ENCODE results near the gene ABCA8.
A peak's percentile ranks its signal among the peaks of the same experiment; 100 is the strongest.
"Not testable (repeated sequence)": the region's sequence is repeated elsewhere in the genome, so short reads cannot be mapped to it uniquely, and the experiment has no call there.

The ABCA8 gene, protein sequence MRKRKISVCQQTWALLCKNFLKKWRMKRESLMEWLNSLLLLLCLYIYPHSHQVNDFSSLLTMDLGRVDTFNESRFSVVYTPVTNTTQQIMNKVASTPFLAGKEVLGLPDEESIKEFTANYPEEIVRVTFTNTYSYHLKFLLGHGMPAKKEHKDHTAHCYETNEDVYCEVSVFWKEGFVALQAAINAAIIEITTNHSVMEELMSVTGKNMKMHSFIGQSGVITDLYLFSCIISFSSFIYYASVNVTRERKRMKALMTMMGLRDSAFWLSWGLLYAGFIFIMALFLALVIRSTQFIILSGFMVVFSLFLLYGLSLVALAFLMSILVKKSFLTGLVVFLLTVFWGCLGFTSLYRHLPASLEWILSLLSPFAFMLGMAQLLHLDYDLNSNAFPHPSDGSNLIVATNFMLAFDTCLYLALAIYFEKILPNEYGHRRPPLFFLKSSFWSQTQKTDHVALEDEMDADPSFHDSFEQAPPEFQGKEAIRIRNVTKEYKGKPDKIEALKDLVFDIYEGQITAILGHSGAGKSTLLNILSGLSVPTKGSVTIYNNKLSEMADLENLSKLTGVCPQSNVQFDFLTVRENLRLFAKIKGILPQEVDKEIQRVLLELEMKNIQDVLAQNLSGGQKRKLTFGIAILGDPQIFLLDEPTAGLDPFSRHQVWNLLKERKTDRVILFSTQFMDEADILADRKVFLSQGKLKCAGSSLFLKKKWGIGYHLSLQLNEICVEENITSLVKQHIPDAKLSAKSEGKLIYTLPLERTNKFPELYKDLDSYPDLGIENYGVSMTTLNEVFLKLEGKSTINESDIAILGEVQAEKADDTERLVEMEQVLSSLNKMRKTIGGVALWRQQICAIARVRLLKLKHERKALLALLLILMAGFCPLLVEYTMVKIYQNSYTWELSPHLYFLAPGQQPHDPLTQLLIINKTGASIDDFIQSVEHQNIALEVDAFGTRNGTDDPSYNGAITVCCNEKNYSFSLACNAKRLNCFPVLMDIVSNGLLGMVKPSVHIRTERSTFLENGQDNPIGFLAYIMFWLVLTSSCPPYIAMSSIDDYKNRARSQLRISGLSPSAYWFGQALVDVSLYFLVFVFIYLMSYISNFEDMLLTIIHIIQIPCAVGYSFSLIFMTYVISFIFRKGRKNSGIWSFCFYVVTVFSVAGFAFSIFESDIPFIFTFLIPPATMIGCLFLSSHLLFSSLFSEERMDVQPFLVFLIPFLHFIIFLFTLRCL (N-terminal part only)

DNA sequence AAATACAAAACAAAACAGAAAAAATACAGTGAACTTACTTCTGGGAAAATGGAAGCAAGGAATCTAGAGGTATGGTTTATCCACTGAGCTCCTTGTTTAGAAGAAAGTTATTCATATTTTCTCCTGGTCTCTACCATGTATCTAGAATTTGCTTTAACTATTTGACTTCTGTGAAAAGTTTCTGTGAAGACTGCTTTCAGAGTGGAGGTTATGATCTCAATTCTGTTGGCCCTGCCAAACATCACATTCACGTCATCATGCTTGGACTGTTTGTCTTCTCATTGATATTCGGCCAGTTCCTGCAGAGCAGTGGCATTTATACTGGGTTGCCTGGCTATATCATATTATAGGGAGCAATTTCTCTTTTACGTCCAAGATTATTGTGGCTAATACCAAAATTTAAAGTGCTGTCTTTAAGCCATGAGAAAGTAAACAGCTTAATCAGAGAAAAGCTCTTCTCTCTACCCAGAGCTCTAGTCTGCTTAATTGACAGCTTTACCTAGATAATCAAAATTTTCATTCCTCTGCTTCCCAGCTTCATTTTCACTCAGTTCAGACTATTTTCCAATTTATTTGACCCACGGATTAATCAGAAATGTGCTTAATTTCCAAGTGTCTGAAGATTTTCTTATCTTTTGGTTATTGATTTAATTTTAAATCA, at the start of gene ABCA8:
Gene ABCA8 (minus strand): TSS at position 212 of the 661 bp plus-strand sequence. CDS start 13,358 bp downstream, outside the sequence.
- no peak for DNase-seq

DNA sequence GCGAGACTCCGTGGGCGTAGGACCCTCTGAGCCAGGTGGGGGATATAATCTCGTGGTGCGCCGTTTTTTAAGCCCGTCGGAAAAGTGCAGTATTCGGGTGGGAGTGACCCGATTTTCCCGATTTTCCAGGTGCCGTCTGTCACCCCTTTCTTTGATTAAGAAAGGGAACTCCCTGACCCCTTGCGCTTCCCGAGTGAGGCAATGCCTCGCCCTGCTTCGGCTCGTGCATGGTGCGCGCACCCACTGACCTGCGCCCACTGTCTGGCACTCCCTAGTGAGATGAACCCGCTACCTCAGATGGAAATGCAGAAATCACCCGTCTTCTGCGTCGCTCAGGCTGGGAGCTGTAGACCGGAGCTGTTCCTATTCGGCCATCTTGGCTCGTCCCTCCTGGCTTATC, 49.6 kb upstream of the ABCA8 start:
- not testable (repeated sequence) for DNase-seq

DNA sequence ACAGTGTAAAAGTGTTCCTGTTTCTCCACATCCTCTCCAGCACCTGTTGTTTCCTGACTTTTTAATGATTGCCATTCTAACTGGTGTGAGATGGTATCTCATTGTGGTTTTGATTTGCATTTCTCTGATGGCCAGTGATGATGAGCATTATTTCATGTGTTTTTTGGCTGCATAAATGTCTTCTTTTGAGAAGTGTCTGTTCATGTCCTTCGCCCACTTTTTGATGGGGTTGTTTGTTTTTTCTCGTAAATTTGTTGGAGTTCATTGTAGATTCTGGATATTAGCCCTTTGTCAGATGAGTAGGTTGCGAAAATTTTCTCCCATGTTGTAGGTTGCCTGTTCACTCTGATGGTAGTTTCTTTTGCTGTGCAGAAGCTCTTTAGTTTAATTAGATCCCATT, 44.6 kb upstream of the ABCA8 start:
- DNase-seq = not testable (repeated sequence)

DNA sequence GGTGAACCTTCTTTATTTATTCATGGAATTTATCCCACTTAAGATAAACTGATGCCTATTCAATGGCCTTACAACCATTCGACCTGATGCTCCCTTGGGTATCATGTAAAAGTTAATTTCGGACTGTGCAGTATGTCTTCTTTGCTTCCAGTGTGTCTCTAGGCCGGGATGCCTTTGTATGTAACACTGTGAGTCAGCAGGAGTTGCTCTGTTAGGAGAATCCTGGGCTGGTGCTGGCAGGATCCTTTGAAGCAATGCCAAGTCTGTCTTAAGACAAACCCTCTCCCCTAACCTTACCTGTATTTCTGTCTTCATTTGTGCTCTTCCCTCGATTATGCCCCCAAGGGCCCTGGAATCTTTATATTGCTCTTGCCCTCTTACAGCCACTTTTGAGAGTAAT, 37.9 kb upstream of the ABCA8 start:
- DNase-seq = no peak

DNA sequence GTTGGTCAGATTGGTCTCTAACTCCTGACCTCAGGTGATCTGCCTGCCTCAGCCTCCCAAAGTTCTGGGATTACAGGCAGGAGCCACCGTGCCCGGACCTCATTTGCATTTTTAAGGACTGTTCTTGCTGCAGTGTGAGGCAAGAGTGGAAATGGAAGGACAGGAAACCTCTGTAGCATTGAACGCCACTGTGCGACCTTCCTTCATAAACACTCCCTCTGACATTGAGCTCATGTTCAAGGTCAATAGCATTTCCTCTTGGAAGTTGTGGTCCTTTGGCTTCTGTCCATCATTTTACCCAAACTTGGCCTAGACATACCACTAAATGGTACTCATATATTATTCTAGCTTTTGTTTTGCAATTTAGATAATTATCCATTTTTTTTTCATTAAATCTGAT, 32.8 kb upstream of the ABCA8 start:
- no peak for DNase-seq

DNA sequence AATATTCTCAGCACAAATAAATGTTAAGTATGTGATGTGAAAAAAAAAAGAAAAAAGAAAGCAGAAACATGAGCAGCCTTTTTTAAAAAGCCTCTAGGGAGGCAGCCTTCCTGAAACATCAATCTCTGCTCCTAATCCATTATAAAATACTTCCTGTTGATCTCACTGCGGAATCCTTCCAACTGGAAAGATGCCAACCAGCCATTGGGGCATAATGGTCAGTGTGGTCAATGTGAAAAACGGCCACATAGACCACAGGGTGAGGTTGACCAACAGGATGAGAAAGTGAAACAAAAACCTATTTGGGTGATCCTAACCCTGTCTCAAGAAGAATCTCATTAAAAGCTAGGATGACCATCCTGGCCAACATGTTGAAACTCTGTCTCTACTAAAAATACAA, 26.1 kb upstream of the ABCA8 start:
- DNase-seq = no peak

DNA sequence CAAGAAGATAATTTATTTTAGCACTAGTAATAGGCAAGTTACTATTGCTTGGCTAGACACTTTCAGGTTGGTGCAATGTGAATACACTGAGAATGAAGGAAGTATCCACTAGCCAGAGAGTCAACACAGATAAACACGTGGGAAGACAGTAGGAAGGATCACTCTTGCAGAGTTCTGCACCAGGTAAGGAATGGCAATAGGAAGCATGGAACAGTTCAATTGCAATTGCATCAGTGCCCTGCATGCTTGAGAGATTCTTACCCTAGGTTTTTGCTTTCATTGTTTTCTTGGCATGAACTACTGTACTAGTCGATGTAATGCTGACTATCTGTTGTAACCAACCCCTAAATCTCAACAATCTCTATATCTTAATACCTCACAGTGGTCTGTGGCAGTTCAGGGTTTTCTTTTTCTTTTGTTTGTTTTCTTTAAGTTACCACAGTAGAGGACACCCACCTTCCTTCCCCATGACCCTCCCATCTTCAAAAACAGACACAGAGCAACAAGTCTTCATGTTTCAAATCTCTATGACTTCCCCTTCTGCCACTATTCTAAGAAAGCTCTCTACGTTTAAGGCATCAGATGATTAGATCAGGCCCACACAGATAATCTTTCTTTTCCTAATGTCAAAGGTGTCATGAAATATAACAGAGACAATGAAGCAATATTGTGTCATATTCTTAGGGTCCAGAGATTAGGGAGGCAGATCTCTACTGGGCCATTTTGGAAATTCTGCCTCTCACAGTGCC, 18.1 kb upstream of the ABCA8 start:
- no peak for DNase-seq

DNA sequence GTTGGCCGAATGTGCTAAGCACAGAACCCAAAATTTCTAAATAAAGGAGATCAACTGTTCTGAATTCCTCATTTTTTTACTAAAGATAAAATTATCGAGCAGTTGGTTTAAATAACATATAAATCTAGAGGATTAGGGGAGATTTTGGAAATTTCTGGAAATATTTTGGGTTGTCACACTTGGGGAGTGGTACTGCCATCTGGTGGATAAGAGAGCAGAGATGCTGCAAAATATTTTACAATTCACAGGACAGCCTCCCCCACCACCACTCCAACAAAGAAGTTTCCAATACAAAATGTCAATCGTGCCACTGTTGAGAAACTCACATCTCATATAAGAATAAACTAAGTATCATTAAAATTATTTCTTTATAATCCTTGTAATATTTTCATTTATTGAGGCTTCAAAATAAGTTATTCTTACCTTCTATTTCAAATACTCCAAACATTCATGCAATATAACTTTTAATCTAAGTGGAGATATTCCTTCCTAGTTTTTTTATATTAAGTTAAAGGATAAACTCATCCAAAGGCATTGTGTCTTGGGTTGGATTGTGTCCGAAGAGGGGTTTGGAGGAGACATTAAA, 17.0 kb upstream of the ABCA8 start:
- DNase-seq = peak in 1 of 2 experiments; percentile 1

DNA sequence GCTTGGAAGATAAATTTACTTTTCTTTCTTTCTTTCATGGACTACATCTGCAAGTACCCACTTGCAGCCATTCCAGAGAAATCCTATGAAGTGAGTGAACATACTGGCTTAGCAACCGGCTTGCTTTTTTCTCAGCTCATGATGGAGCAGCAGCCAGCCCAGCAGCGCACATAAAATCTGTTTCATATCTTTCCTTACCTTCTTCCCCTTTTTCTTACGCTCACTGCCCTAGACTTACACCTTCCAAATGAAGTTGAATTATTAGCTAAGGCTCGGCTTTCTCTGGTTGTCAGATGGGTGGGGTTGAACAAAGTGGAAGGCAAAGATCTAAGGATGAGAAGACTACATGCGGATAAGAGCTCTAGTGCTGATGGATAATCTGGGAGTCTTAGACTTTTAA, 13.9 kb upstream of the ABCA8 start:
- no peak for DNase-seq

DNA sequence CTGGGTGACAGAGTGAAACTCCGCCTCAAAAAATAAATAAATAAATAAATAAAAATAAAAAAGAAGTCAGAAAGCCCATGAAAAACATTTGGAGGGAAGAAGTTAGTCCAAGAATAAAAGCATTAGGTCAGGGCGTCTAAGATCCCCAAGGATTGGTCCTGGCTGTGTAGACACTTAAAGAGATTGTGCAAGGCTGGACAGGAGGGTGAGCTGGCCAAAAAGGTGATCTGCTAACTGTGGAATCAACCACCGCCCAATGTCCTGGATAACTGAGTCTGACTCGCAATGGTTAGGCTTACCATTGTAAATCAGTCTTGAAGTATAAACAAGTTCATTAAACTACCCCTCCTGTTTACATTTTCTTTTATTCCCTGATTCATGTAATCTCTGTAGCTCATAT, 8.8 kb upstream of the ABCA8 start:
- no peak for DNase-seq

DNA sequence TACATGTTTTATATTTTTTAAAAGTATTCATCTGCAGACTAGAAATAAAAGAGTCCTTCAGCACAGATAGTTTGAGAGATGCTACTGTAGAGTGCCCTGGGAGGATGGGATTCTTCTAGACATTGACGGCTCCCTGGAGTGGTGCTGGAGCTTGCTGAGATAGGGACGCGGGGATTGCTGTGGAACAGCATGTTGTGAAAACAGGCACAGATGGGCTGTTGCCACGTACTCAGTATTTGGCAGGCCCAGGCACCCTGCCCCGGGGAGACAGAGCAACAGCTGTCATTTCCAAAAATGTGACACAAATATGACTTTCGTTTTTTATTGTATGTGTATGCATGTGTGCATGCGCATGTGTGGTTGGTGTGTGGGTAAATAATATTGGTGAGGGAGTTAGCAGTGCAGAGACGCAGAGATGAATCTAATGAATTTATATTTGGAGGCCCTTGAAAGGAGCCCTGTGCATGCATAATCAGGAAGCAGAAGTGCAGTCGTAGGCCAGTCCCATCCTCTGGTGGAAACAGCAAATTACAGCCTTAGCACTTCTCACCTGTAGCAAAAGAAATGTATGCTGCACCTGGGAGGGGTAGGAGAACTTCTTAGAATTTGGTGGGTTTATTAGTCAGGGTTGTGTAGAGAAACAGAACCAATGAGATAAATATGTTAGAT, 6.2 kb upstream of the ABCA8 start:
- DNase-seq = no peak

DNA sequence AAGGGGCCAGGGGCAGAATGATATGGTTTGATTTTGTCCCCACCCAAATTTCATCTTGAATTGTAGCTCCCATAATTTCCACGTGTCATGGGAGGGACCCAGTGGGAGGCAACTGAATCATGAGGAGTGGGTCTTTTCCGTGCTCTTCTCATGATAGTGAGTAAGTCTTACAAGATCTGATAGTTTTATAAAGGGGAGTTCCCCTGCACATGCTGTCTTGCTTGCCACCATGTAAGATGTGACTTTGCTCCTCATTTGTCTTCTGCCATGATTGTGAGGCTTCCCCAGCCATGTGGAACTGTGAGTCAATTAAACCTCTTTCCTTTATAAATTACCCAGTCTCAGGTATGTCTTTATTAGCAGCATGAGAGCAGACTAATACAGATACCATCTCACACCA, 3.9 kb upstream of the ABCA8 start:
- DNase-seq = not testable (repeated sequence)

DNA sequence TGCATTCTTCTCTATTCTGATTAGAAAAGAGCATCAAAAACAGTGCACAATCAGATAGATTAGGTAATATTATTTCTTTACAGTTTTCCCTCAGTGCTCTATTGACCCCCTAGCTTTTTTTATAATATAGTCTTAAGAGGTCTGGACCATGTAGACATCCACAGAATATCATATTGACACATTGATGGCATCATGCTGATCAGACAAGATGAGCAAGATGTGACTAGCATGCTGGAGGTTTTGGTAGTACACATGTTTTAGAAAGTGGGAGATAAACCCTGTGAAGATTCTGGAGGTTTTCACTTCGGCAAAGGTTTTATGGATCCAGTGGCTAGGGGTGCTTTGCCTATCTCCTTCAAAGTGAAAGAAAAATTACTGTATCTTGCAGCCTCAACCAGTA, 2.8 kb upstream of the ABCA8 start:
- no peak for DNase-seq

DNA sequence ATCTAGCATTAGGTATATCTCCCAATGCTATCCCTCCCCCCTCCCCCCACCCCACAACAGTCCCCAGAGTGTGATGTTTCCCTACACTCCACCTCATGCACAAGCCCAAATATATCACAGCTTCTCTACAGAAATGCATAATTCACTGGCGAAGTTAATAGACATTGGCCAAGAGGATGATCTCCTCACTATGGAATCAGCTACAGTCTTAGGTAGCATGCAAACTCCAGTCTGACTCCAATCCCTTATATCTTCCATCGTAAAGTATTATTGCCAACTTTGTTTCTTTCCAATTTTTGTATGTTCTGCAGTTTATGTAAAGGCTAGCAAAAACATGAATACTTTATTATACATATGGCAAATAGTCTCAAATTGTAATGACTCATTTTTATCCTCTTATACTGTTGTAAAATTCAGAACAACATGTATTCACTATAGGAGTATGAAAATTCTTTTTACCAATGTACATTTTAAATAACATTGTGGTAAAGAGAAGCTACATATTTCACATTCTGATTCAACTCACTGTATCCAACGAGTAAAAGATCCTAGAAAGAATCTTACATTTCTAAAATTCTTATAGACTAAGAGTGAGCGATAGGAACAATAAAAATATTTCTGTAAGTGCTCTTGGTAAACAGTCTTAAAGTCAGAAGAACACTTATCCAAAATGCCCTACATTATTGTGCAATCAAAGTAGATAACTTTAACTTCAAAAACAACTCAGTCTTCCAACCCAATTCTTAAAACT, 871 bp downstream of the ABCA8 start:
- no peak for DNase-seq

DNA sequence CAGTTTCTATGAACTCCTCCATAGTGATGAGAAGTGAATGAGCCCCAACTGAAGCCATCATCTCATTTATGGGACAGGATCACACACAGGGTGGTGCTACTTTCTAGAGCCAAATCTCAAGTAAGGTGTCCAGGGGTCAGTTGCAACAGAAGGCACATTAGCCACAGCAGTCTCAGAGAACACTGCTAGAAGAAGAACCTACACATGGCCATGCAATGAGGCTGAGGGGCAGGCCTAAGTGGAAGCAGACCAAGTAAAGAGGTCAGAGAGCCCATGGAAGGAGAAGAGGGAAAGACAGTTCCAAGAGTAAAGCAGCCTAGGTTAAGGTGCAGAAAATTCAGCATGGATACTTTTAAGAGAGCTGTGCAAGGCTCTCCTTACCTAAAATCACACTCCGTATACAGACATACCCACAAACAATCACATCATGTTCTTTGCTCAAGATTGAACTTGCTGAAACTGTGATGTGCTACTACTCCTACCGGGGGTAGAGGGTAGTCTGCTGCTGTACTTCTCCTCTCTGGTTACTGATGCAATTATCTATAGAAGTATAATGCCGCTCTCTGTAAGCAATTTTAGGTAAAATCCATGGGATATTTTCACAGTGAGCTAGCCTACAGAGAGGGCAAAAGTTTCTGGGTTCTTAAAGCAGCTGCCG, 1.7 kb downstream of the ABCA8 start:
- DNase-seq = no peak

DNA sequence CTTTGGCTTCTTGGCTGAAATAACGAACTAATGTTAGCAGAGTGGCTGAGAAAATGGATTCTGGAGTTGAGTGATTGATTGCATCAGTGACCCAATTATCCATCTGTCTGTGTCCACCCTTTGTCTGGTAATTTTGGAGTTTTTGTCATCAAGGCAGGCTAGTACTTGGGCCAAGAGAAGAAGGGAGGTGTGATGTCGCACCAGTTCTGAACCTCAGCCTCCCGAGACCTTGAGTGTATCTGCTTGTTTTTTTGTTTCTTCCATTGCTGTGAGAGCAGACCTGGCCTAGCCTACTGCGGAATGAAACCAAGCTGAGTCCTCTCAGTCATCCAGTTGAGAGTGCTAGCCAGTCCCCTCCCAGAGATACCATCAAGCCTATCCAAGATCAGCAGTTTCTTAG, 4.5 kb downstream of the ABCA8 start:
- DNase-seq = no peak

DNA sequence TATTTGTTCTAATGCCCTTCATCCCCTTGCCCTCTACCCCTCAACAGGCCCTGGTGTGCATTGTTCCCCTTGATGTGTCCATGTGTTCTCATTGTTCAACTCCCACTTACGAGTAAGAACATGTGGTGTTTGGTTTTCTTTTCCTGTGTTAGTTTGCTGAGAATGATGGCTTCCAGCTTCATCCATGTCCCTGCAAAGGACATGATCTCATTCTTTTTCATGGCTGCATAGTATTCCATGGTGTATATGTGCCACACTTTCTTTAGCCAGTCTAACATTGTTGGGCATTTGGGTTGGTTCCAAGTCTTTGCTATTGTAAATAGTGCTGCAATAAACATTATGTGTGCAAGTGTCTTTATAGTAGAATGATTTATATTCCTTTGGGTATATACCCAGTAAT, 7.3 kb downstream of the ABCA8 start:
- DNase-seq = not testable (repeated sequence)

DNA sequence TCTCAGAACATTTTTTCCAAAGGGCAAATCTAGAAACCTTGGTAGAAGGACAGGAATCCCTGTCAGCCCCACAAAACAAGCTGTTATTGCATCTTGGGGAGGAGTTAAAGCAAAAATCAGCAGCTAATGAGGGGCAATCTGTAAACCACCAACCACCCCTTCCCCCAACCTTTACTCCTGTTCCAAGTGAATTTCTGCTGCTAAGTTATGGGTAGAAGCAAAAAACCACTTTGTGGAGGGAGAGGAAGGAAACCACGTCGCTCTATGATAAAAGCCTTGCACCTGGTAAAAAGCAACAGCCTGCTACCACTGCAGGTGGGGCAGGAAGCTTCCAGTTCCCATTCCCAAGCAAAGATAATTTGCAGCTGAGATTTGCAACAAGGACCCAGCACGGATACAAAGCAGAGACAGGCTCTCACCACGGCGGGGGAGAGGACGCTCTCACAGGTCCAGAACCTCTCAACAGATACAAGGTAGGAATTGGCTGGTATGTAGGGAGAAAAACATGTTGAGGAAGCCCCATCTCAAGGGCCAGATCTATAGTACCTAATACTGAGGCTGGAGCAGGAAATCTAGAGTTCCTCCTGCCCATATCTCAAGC, 10.7 kb downstream of the ABCA8 start:
- no peak for DNase-seq

DNA sequence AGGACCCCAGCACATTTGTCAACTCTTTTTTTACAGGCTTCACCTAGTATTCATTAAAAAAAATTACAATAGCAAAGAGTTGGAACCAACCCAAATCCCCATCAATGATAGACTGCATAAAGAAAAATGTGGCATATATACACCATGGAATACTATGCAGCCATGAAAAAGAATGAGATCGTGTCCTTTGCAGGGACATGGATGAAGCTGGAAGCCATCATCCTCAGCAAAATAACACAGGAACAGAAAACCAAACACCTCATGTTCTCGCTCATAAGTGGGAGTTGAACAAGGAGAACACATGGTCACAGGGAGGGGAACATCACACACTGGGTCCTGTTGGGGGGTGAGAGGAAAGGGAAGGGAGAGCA, 11.4 kb downstream of the ABCA8 start:
- not testable (repeated sequence) for DNase-seq
